ENCODE measurements around the gene MBTPS1. TPM values are rescaled to one million over a fixed set of nuclear protein-coding genes. Genes with fewer than 3 reads are reported as not detected.

The MBTPS1 gene
- total RNA-seq, 1 experiment from 2014 or later = 46.9 TPM

- POLR2A ChIA-PET = no interaction called here
- no peak for ATAC-seq
- no peak for DNase-seq (ENCODE audit: low spot score)
- no peaks in the 10 kb centered on the region for H3K4me1 Mint-ChIP-seq
- CTCF ChIA-PET = interaction anchor here (0.9 to 2.2 kb wide), 4 partner anchors 10 to 100 kb away, joined by 3 to 10 read pairs (median 8); partner anchors contain the start of gene OSGIN1
- H3K4me3 Mint-ChIP-seq = no peak overlapping the region
- no peaks in the 10 kb centered on the region for H3K27me3 Mint-ChIP-seq (ENCODE audit: low read depth)
- no peaks in the 10 kb centered on the region for H3K9me3 Mint-ChIP-seq
- H3K27ac Mint-ChIP-seq = no peak overlapping the region
- TF ChIP-seq ZBTB21 (CRISPR knock-in tag; IDR thresholded peaks at IDR 0.05; ENCODE audit: borderline replicate concordance) = no peak
- peaks cover 46% of the 10 kb centered on the region for H3K36me3 Mint-ChIP-seq
Measured at GRCh38 chr16:84054271-84054670, 62.5 kb downstream of the MBTPS1 start.

GRCh38 chr16:84053237-84053636 is 63.5 kb downstream of the MBTPS1 start:
- H3K36me3 Mint-ChIP-seq = peaks cover 37% of the 10 kb centered on the region
- H3K4me1 Mint-ChIP-seq = no peaks in the 10 kb centered on the region
- no peak for TF ChIP-seq ATF1 (CRISPR knock-in tag; IDR thresholded peaks at IDR 0.05)
- no peak for TF ChIP-seq ARID4B (CRISPR knock-in tag; IDR thresholded peaks at IDR 0.05; ENCODE audit: borderline replicate concordance)
- no peak for TF ChIP-seq RORB (CRISPR knock-in tag; IDR thresholded peaks at IDR 0.05)
- no peak for TF ChIP-seq HMGA2 (CRISPR knock-in tag; IDR thresholded peaks at IDR 0.05)
- TF ChIP-seq MLX (CRISPR knock-in tag; IDR thresholded peaks at IDR 0.05) = no peak
- no peak for TF ChIP-seq STAT6 (CRISPR knock-in tag; conservative IDR thresholded peaks at IDR 0.05; ENCODE audit: low read depth)
- no peak for TF ChIP-seq NFYB (CRISPR knock-in tag; conservative IDR thresholded peaks at IDR 0.05; ENCODE audit: low read depth)
- no peak for TF ChIP-seq ATF2 (CRISPR knock-in tag; IDR thresholded peaks at IDR 0.05; ENCODE audit: borderline replicate concordance, low read depth)
- no peak for TF ChIP-seq FOXP4 (CRISPR knock-in tag; IDR thresholded peaks at IDR 0.05)
- no peak for TF ChIP-seq ZNF263 (CRISPR knock-in tag; IDR thresholded peaks at IDR 0.05; ENCODE audit: low read depth)
- no peak for TF ChIP-seq USF1 (CRISPR knock-in tag; IDR thresholded peaks at IDR 0.05)
- TF ChIP-seq ZNF317 (CRISPR knock-in tag; IDR thresholded peaks at IDR 0.05; ENCODE audit: borderline replicate concordance, low read depth) = no peak
- no peak for TF ChIP-seq CREM (CRISPR knock-in tag; IDR thresholded peaks at IDR 0.05)
- no peak for TF ChIP-seq JAZF1 (CRISPR knock-in tag; IDR thresholded peaks at IDR 0.05)
- no peak for TF ChIP-seq MXD4 (CRISPR knock-in tag; IDR thresholded peaks at IDR 0.05; ENCODE audit: borderline replicate concordance)
- TF ChIP-seq CBFB (CRISPR knock-in tag; IDR thresholded peaks at IDR 0.05; ENCODE audit: low read depth) = no peak
- TF ChIP-seq ATF3 (CRISPR knock-in tag; conservative IDR thresholded peaks at IDR 0.05) = no peak
- TF ChIP-seq NR3C1 (CRISPR knock-in tag; conservative IDR thresholded peaks at IDR 0.05; ENCODE audit: low read depth) = no peak
- no peak for TF ChIP-seq ZMAT4 (CRISPR knock-in tag; IDR thresholded peaks at IDR 0.05)
- no peaks in the 10 kb centered on the region for H3K27me3 Mint-ChIP-seq (ENCODE audit: low read depth)
- no peak overlapping the region for H3K4me3 Mint-ChIP-seq
- H3K27ac Mint-ChIP-seq = no peak overlapping the region
- ChIA-PET POLR2A (interaction anchor here (0.7 kb wide), 1 partner anchor 58 kb away, joined by 4 read pairs; no protein-coding TSS in a partner anchor), CTCF (interaction anchor here (1.0 to 2.0 kb wide), 2 partner anchors 96 to 97 kb away, joined by 4 to 10 read pairs; no protein-coding TSS in a partner anchor)
- ATAC-seq (no peak), DNase-seq (ENCODE audit: low spot score) (no peak)
- H3K9me3 Mint-ChIP-seq = no peaks in the 10 kb centered on the region
